Midbrain (tissue), 1 donor: ENCODE results near the gene NRL.
A peak's percentile ranks its signal among the peaks of the same experiment; 100 is the strongest.
"Not testable (repeated sequence)": the region's sequence is repeated elsewhere in the genome, so short reads cannot be mapped to it uniquely, and the experiment has no call there.

Experiments used
- DNase-seq: peaks from one replicate; lab custom pipeline; 2025; lab: John Stamatoyannopoulos, UW

NRL gene

DNA sequence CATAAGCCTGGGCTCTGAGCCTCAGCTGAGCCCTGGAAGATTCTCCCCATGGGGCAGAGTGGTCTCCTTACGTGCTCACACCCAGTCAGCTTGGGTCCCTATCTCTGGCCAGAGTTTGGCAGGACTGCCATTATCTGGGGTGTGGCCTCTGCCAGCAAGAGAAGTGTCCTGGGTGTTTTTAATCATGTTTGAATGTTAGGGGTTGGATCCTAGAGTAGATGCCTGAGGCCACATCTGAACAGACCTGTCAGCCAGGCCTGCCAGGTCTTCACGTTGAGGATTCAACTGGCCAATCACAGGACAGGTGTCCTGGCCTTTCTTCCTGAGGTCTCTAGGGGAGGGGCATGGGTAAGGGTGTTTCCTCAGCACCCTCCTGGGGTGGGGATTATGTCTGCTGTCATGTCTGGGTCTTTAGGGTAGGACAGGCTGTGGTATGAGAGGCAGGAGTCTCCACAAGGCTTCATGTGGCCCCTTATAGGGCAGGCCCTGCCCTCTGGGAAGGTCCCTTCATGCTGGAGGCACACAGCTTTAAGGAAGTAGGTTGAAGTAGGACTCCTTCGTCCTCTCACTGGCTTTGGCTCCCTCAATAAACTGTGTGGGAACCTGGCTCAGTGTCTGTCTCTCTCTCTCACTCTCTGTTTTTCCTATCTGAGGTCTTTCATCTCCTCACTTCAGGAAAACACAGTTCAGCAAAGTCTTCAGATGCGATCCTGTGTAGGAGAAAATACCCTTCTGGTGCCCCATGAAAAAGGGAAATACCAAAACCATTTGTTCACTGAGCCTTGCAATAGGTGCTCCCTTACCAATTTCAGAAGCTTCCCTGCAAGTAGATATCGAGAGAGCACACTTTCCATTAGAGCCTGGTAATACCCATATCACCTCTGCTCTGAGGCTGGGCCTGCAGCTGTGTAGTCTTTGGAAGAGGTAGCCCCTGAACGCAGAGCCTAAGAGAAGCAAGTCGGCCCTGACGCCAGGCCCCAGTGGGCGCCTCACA is 9.0 kb upstream of the NRL start:
- DNase-seq = no peak

DNA sequence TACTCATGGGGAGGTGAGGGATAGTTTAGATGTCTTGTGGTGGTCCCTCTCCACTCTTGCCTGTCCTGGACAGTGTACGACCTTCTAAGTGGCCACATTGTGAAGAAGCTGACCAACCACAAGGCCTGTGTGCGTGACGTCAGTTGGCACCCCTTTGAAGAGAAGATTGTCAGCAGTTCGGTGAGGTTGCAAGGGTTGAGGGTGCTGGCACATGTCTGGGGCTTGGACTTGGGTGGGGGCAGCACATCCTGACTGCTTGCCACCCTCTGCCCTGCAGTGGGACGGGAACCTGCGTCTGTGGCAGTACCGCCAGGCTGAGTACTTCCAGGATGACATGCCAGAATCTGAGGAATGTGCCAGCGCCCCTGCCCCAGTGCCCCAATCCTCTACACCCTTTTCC is 8.1 kb upstream of the NRL start:
- no peak for DNase-seq

DNA sequence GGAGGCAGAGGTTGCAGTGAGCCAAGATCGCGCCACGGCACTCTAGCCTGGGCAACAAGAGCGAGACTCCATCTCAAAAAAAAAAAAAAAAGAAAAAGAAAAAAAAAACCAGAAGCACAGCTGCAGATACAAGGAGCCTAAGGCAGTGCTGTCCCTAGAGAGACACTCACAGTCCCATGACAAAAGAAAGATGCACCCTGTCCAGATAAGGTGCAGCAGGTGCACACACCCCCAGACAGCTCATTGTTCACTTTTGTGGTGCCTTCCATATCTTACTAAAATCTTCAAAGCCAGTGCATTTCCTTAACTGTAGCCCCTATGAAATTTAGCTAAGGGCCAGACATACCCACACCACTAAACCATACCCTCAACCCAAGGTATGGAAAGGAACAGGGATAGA is 7.7 kb upstream of the NRL start:
- DNase-seq = no peak

DNA sequence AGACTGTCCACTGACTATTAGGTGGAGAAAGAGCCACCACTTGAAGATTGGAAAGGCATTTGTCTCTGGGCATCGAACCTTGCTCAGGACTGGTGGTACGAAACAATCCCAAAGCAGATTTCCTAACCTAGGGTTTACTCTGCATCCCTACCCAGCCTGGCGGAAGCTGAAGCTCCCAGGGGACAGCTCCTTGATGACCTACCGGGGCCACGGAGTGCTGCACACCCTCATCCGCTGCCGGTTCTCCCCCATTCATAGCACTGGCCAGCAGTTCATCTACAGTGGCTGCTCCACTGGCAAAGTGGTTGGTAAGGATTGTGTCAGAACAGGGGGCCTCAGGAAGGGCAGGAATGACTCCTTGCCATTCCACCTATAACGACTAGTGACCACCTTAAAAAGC is 6.5 kb upstream of the NRL start:
- no peak for DNase-seq

DNA sequence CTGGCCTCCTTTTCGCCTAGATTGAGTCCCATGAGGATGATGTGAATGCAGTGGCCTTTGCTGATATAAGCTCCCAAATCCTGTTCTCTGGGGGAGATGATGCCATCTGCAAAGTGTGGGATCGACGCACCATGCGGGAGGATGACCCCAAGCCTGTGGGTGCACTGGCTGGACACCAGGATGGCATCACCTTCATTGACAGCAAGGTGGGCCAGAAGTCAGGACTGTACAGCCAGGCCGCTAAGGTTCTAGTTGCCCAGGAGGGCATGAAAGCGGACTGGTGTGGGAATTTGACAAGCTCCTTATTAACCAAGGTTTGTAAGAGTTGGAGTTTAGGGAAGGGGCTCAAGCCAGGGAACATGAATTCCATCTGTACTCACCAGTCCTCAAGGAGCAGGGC is 4.9 kb upstream of the NRL start:
- DNase-seq = no peak

DNA sequence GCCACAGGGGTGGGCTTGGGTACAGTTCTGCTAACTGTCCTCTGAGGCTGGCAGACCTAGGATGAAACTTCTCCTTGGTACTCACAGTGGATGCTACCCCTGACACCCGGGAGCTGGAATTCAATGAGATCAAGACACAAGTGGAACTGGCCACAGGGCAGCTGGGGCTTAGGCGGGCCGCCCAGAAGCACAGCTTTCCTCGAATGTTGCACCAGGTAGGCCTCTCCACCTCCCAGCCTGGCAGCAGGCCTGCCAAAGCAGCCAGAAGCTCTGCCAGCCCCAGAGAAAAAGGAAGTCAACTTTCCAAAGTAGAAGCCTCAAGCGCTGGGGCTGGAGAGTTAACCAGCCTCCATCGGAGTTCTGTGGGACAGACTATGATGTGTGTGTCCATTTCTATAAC is 2.4 kb upstream of the NRL start:
- DNase-seq = no peak

DNA sequence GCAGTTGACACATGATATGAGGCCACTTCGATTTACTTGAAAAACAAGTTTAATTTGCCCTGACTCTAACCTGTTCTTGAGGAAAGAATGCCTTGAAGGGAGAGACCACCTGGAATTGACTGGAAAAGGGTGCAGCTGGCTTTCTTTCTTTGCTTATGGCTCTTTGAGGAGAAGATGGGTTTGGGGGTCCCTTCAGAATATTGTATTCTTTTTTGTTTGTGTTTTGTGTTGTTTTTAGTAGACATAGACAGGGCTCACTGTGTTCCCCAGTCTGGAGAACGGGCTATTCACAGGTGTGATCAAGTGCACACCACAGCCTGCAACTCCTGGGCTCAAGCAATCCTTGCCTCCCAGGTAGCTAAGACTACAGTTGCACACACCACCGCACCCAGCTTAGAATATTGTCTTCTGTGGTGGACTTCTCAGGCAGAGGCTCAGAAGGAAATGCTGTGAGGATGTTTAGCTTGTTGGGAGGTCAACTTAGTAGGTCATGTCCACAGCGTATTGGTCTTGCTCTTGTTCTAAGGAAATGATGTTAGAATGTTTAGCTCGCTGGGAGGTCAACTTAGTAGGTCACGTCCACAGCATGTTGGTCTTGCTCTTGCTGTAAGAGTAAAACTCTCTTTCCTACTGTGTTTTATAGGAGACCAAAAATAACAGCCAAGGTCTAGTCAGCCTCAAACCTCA is 1.5 kb upstream of the NRL start:
- no peak for DNase-seq

DNA sequence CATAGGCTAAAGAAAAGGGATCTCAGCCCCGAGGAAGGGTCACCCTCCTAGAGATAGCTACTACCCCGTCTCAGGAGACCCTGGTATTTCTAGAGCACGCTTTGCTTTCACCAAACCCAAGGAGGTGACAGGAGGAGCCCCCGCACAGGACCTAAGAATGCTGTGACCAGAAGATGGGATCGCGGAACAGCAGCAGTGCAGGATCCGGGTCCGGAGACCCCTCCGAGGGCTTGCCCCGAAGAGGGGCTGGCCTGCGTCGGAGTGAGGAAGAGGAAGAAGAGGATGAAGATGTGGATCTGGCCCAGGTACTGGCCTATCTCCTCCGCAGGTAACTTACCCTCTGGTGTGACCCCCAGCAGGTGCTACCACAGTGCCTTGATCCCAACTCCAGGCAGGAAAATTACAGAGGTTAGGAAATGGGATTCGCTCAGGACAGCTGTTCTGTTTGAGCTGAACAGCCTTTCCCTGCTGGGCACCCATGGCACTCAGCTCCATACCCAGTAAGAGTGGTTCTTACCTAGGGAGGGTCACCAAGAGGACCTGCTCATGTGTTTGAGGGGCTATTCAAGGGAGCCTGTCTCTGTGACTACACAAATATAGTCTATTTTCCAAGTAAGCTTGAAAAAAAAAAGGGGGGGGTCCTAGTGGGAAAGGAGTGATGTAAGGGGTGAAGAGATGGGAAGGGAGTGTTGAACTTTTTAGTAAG is 826 bp upstream of the NRL start:
- no peak for DNase-seq

DNA sequence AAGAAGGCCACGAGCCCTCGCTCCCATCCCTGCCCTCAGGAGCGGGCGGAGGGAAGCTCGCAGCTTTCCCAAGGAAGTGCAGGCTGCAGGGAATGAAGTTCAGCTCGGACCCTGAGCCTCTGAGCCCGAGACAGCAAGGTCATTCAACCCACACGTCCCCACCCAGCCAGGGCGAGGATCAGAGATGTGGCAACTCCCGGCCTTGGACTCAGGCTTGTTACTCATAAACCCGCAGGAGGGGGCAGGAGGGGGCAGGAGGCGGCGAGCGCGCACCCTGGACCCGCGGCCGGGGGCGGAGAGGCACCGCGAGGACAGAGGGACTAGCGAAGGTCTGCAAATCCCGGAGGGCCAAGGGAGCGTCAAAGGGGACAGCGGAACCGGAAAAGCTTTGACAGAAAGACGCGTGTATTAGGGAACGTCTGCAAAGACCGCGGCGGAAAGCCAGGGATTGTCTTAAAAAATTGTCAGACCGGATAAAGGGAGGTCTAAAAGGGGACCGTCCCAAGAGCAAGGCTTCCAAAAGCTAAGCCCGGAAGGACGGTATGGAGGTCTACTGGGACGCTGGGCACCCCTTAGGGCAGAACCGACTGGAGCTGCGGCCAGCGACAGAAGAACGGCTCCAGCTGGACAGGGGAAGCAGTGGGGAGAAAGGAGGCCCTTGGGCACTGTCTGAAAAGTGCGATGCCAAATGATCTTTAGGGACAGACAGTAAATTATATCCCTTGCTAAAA is 783 bp downstream of the NRL start:
- peak; percentile 92 for DNase-seq

DNA sequence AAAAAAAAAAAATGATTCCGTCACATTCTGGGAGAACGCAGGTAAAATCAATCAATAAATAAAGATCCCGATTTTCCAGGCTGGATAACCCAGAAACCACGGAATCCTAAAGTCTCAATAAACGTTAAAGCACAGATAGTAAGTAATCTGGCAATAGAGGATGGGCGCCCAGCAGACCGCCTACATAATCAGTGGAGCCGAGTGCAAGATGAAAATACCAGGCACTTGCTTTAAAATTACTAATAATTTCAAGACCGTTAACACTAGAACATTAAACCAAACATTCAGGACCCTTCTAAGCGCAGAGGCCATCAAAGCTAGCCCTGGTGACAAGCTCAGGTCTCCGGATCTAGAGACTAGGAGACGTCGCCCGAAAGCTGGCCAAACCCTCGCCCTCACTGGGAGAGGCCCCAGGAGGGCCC is 1.4 kb downstream of the NRL start:
- no peak for DNase-seq

DNA sequence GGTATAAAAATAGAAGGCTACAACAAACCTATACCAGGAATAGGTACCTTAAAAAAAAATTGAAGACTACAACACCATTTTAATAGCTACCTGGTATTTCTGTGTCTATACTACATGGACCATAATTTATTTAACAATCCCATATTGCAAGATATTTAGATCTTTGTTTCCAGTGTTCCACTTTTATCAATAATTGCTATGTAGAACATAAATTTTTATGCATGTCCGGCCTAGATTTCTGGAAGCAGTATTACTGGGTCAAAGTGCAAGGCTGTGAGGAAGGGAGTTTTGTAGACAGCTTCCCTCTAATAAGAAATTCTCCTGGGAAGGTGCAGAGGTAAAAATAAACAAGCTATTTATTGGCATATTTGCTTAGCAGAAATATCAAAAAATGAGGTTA is 4.2 kb downstream of the NRL start:
- no peak for DNase-seq

DNA sequence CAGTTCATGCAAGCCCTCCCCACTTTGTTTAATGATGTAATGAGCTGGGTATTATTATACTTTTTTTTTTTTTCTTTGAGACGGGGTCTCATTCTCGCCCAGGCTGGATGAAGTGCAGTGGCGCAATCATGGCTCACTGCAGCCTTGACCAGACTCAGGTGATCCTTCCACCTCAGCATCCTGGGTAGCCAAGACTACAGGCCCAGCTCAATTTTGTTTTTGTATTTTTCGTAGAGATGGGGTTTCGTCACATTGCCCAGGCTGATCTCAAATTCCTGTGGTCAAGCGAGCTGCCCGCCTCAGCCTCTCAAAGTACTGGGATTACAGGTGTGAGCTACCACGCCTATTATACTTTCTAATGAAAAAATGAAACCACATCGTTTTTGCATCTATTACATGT is 4.7 kb downstream of the NRL start:
- DNase-seq = no peak

DNA sequence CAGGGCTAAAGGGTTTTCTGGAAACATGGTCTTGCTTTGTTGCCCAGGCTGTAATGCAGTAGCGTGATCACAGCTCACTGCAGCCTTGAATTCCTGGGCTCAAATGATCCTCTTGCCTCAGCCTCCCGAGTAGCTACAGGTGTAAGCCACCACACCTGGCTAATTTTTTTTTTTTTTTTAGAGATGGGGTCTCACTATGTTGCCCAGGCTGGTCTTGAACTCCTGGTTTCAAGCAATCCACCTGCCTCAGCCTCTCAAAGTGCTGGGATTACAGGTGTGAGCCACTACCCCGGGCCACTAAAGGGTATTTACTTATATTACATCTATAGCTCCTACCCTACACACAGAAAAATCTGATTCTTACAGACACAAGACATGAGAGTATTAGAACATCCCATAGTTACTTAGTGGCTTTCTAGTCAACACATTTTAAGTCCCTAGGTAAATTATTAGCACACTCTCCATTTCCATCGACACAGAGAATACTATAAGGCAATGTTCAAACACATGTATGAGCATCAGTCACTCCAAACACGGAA is 6.3 kb downstream of the NRL start:
- DNase-seq = no peak

DNA sequence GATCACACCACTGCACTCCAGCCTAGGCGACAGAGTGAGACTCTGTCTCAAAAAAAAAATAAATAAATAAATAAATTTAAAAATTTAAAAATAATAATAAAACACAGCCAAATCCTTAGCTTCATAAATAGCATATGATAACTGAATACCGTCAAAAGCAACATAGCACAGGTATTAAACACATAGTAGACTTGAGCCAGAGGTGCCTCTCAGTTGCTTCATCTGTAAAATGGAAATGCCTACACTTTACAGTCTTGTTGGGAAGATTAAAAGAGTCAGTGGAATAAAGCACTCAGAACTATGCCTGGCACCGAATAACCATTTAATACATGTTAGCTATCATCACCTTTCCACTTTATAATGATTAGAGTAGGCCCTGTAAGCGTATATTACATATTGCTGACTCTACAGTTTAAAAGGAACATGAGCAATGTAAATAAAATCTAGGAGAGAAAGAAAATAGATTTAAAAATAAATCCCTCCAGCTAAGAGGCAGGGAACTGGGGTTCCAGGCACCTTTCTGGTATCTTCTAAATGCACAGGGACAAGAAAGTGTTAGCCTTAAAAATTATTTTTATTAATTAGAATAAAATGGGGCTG is 8.0 kb downstream of the NRL start:
- no peak for DNase-seq

DNA sequence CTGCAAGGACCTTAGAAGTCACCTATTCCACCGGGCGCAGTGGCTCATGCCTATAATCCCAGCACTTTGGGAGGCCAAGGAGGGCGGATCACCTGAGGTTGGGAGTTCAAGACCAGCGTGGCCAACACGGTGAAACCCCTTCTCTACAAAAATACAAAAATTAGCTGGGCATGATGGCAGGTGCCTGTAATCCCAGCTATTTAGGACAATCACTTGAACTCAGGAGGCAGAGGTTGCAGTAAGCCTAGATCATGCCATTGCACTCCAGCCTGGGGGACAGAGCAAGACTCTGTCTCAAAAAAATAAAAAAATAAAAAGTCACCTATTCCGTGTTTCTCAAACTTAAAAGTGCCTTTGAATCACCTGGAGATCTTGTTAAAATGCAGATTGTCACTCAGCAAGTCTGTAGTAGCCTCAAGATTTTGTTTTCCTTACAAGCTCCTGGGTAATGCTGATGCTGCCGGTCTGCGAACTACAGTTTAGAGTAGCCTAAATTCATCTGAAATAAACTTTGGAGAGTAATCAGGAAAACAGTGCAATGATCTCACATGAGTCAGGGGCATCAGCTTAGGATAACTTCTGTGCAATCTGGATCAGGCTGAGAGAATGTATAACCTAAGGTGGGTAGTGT is 9.0 kb downstream of the NRL start:
- DNase-seq = not testable (repeated sequence)

DNA sequence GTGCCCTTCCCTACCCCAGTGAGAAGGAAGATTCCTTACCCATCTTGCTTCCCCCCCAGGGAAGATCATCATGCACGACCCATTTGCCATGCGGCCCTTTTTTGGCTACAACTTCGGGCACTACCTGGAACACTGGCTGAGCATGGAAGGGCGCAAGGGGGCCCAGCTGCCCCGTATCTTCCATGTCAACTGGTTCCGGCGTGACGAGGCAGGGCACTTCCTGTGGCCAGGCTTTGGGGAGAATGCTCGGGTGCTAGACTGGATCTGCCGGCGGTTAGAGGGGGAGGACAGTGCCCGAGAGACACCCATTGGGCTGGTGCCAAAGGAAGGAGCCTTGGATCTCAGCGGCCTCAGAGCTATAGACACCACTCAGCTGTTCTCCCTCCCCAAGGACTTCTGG is 11.3 kb downstream of the NRL start:
- no peak for DNase-seq

DNA sequence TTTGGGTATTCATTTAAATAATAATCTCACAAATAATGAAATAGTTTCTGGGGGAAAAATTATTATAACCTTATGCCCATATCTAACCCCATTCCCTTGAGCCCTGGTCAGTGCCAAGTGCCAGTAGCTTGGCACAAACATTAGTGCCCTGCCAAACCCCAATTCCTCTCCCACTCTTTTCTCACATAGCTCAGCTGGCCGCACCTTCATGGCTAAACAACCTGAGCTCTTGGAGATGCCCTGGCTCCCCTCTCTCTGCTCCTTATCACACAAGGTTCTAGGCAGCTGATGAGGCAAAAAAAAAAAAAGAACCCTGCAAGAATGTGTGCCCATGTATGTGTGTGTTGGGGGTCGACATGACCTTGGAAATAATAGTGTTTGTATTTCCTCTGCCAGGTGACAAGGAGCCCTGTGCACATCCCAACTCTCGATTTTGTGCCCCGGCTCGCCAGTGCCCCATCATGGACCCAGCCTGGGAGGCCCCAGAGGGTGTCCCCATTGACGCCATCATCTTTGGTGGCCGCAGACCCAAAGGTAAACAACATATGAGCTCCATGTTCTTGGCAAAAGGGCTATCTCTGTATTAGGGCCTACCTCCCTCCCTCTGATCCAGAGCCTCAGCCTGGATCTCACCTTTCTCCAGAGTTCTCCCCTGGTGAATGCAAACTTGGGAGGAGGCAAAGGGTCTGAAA is 12.2 kb downstream of the NRL start:
- no peak for DNase-seq

DNA sequence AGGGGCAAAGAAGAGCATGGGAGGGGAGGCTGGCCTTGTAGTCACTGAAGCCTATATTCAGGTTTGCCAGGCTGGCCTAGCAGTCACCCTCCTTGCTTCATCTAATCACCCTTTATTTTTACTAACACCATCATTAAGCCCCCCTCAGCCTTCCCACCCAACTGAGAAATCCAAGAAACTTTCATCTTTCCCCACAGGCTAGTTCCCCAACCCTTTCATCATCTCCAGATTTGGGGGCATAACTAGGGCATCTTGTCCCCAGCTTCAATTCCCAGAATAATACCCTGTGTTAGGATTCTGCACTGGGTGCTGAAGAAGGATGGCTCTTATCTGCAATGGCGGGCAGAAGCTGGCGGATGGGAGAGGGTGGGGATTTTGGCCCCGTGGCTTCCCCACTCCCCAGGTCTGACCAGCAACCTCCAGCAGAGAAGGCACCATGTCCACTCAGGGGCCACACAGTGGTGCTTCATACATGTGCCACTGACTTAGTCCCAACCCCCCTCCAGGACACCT is 13.7 kb downstream of the NRL start:
- DNase-seq = no peak

DNA sequence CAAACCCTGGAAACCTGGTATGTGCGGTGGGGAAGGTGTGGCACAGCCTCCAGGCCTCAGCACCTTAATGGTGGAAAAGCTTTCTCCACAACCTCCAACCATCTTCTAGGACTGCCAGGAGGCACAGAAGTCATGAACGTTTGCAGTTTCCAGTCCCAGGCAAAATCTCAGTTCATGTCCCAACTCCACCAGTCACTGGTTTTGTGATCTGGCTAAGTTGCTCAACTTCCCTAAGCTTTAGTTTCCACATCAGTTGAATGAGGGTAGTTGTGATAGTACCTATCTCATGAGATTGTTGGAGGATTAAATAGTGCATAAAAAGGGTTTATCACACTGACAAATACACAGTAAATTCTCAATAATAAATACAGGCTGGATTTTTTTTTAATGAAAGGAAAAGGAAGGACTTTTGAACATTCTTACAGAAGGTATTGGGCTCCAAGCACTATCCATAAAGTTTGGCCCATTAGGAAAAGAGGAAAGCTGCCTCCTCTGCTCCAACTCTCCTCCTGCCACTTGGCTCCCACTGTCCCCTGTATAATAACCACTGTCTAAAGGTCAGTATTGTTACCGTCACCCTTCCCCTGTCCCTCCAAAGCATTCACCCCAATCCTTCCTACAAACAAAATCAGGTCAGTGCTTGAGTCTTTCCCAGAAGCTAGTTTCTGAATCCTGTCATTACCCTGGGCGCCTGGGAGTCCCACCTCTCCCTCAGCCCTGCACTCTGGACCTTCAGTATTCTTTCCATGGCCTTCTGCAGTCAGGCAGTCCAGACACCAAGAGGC is 14.4 kb downstream of the NRL start:
- DNase-seq = no peak
